ENCODE data around the gene SCMH1. TPM values are rescaled to one million over a fixed set of nuclear protein-coding genes. Genes with fewer than 3 reads are reported as not detected.

Gene SCMH1
- total and polyA plus RNA-seq, 10 donors, result 8.6 to 40.5 (median 26.1) TPM

DNA sequence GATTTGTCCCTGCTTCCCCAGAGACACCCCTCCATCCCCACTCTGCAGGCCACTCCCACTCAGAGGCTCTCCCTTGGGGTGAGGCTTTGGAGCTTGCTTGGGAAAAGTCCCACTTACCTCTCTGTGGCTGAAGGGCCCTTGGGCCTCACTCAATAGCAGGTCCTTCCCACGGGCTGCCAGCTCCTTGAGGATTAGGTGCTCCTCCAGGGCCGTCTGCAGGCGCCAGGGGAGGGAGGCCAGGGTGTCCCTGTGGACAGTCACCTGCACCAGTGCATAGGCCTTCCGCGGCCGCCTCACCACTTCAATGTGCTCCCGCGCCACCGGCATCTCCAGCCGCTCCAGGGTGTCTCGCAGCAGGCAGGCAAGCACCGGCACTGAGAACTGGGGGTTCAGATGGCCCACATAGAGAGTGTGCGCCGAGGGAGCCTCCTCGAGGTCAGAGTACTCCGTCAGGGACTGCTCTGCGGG lies 222.0 kb downstream of the SCMH1 start:
- Histone ChIP-seq H3K4me1 (peaks cover 0 to 15% (median 7%) of the 10 kb centered on the region in 6 donors), H3K4me3 (no peak overlapping the region), H3K36me3 (peaks cover 0 to 68% (median 10%) of the 10 kb centered on the region in 6 donors), H3K27me3 (replicated peaks in 1 of 7) (no peaks in the 10 kb centered on the region), H3K27ac (no peak overlapping the region), H3K9me3 (no peaks in the 10 kb centered on the region)
- intact Hi-C loops (cut with DNase I; ENCODE audit: low total_unique reads), result no loop called here
- TF ChIP-seq POLR2AphosphoS5 (IDR thresholded peaks at IDR 0.05), result peak in 1 of 3 donors; percentile 54
- TF ChIP-seq CTCF (IDR thresholded peaks at IDR 0.05 in 8 of 11, conservative IDR thresholded peaks at IDR 0.05 in 3 of 11), result no peak
- no peak for DNase-seq
- 91 to 100% (median 95%) methylated on average over 9 to 17 of the region's 17 CpGs for WGBS, 5 donors

DNA sequence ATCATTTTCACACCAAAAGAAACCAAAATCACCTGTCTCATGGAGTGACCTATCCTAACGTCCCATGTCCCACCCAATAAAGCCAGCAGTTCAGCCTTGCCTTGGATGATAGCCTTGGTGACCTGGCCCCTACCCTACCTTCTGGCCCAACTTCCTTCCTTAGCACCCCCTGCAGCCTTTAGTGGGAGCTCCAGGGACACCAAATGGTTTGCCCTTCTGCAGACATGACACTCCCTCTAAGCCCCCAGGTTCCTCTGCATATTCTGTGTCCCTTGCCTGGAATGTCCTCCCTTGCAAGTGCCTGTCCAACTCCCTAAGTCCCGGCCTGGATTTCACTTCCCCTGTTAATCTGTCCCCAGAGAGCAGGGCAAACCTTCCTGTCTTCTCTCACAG lies 222.8 kb downstream of the SCMH1 start:
- TF ChIP-seq CTCF (IDR thresholded peaks at IDR 0.05 in 8 of 11, conservative IDR thresholded peaks at IDR 0.05 in 3 of 11) (no peak), POLR2AphosphoS5 (IDR thresholded peaks at IDR 0.05) (no peak), POLR2A (IDR thresholded peaks at IDR 0.05) (no peak)
- no peak for DNase-seq
- Histone ChIP-seq H3K9me3 (no peaks in the 10 kb centered on the region), H3K36me3 (peaks cover 0 to 68% (median 10%) of the 10 kb centered on the region in 6 donors), H3K27me3 (replicated peaks in 1 of 7) (no peaks in the 10 kb centered on the region), H3K27ac (no peak overlapping the region), H3K4me1 (peaks cover 0 to 23% (median 7%) of the 10 kb centered on the region in 6 donors), H3K4me3 (no peak overlapping the region)
- intact Hi-C loops (cut with DNase I; ENCODE audit: low total_unique reads), result no loop called here
- WGBS, 5 donors, result 47 to 66% (median 60%) methylated on average over 2 of the region's 2 CpGs

DNA sequence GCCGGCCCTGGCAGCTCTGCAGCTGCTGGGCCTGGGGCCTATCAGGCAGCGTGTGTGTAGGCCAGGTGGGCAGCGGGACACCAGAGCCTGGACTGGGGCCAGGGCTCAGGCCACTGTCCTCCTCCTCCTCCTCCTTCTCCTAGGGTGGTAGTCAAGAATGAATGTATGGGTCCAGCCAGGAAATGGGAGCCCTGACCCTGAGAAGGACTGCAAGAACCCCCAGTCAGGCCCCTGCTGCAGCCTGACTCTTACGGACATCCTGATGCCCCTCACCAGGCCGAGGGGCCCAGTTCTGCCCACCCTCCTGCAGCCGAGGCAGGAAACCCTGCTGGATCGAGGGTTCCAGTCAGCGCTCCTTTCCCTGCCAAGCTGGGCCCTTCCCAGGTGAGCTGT lies 224.1 kb downstream of the SCMH1 start:
- TF ChIP-seq POLR2AphosphoS5 (IDR thresholded peaks at IDR 0.05) (peak in 1 of 3 donors; percentile 32), POLR2A (IDR thresholded peaks at IDR 0.05) (no peak)
- Histone ChIP-seq H3K36me3 (peaks cover 0 to 66% (median 10%) of the 10 kb centered on the region in 6 donors), H3K9me3 (no peaks in the 10 kb centered on the region), H3K27me3 (replicated peaks in 1 of 7) (no peaks in the 10 kb centered on the region), H3K27ac (no peak overlapping the region), H3K4me1 (peaks cover 0 to 36% (median 14%) of the 10 kb centered on the region in 6 donors), H3K4me3 (no peak overlapping the region)
- intact Hi-C loops (cut with DNase I; ENCODE audit: low total_unique reads), result no loop called here
- no peak for DNase-seq
- 91 to 97% (median 96%) methylated on average over 5 to 8 of the region's 8 CpGs; no CpG with 5 or more reads in 1 of the 5 donors for WGBS, 5 donors

GRCh38 chr1:41017141-41018017 lies 224.7 kb downstream of the SCMH1 start:
- TF ChIP-seq POLR2A (IDR thresholded peaks at IDR 0.05), result no peak
- no peak for TF ChIP-seq CTCF (IDR thresholded peaks at IDR 0.05 in 8 of 11, conservative IDR thresholded peaks at IDR 0.05 in 3 of 11)
- peak in 2 of 3 donors; percentile 34 to 49 for TF ChIP-seq POLR2AphosphoS5 (IDR thresholded peaks at IDR 0.05)
- Histone ChIP-seq H3K36me3 (peaks cover 0 to 70% (median 15%) of the 10 kb centered on the region in 6 donors), H3K4me3 (no peak overlapping the region), H3K27ac (no peak overlapping the region), H3K27me3 (replicated peaks in 1 of 7) (no peaks in the 10 kb centered on the region), H3K4me1 (peaks cover 0 to 39% (median 14%) of the 10 kb centered on the region in 6 donors), H3K9me3 (no peaks in the 10 kb centered on the region)
- intact Hi-C loops (cut with DNase I; ENCODE audit: low total_unique reads), result no loop called here
- WGBS, 5 donors, result 95 to 98% (median 97%) methylated on average over 11 to 44 of the region's 44 CpGs
- no peak for DNase-seq

All from spleen (tissue), 11 donors.